KMS-11 (cell line): ENCODE results near the gene CA11.

Experiments
- H2AFZ ChIP-seq: fragments of 200-600 bp; sonication (generic); 2 replicates; pipeline ENCODE4 v1.6.1; 2016; ENCODE audit warnings: antibody characterized with exemption, mixed run types, low read depth
- H3K27ac ChIP-seq: fragments of 200-600 bp; sonication (generic); 2 replicates; pipeline ENCODE4 v1.6.1; 2016; ENCODE audit warnings: mild to moderate bottlenecking, mixed run types
- H3K27me3 ChIP-seq: fragments of 200-600 bp; sonication (generic); 2 replicates; pipeline ENCODE4 v1.6.1; 2017; ENCODE audit warnings: mild to moderate bottlenecking, low read depth, mixed run types, moderate library complexity; ENCODE audit not compliant: insufficient read depth
- H3K36me3 ChIP-seq: fragments of 200-600 bp; sonication (generic); 2 replicates; pipeline ENCODE4 v1.6.1; 2017; ENCODE audit warnings: mild to moderate bottlenecking, mixed run types; ENCODE audit not compliant: insufficient read depth
- H3K4me1 ChIP-seq: fragments of 200-600 bp; sonication (generic); 2 replicates; pipeline ENCODE4 v1.6.1; 2016; ENCODE audit warnings: mild to moderate bottlenecking, low read depth, mixed run types; ENCODE audit not compliant: poor library complexity, severe bottlenecking
- H3K4me2 ChIP-seq: fragments of 200-600 bp; sonication (generic); 2 replicates; pipeline ENCODE4 v1.7.0; 2016; ENCODE audit warnings: mild to moderate bottlenecking, mixed run types
- H3K4me3 ChIP-seq: fragments of 200-600 bp; sonication (generic); IDR thresholded peaks from 2 replicates; pipeline ENCODE4 v1.6.1; 2017; ENCODE audit warnings: low read depth, low read length, mixed read lengths; ENCODE audit not compliant: insufficient read depth
- H3K79me2 ChIP-seq: fragments of 200-600 bp; sonication (generic); 2 replicates; pipeline ENCODE4 v1.6.1; 2016; ENCODE audit warnings: low read depth, mixed run types; ENCODE audit not compliant: insufficient read depth
- H3K9ac ChIP-seq: fragments of 200-600 bp; sonication (generic); 2 replicates; pipeline ENCODE4 v1.6.1; 2016; ENCODE audit warnings: mild to moderate bottlenecking, mixed run types
- H4K20me1 ChIP-seq: fragments of 200-600 bp; sonication (generic); 2 replicates; pipeline ENCODE4 v1.6.1; 2016; ENCODE audit warnings: mild to moderate bottlenecking, mixed run types; ENCODE audit not compliant: insufficient read depth
- TF ChIP-seq, protein P1 (sequence below): fragments of 200-600 bp; sonication (generic); conservative IDR thresholded peaks from 2 replicates; pipeline ENCODE4 v1.6.1; 2017; ENCODE audit warnings: low read depth, mild to moderate bottlenecking, antibody characterized with exemption, low read length, moderate library complexity, mixed read lengths

The CA11 gene

DNA sequence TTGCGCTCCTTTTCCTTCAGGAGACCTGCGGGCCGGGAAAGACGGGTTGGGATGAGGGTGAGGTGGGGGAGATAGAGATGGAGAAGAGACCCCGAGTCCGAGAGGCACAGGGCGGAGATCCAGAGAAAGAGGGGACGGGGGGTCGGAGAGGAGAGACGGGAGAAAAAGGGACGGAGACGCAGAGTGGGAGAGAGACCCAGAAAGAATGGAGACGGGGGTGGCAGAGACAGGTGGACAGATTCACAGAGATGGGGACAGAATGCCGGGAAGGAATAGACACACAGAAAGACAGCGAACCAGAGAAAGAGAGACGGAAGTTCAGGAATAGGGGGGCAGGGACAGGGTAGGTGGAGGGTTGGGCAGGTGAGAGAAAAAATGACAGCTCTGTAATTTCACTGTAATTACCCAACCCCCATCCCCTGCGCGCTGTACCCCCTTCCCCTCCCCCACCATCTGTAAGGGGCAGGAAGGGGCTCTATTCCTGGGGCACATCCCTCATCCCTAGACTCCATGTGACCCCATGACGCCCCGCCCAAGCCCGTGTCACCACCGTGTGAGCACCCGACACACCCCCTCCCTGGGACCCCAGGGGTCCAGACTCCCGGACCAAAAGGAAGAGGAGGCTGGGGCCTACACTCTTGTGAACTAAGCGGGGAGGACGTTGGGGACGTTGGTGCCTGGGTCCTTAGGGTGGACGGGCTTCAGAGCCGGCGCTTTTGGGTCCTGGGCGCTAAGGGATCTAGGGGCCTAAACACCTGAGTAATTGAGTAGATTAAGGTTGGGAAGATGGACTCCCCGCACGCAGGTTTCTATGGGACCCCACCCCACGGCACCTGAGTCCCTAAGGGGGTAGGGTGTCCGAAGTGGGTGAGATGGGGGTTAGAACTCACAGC is 9.8 kb downstream of the CA11 start:
- H4K20me1 ChIP-seq, result no peaks in the 10 kb centered on the region
- H3K4me2 ChIP-seq, result peak overlapping the region; percentile 99
- H3K36me3 ChIP-seq, result no peaks in the 10 kb centered on the region
- H3K27me3 ChIP-seq, result no peaks in the 10 kb centered on the region; the same call in 1 of the 2 replicates
- H2AFZ ChIP-seq, result peak overlapping the region; percentile 56; the same call in 1 of the 2 replicates
- H3K79me2 ChIP-seq, result no peaks in the 10 kb centered on the region
- H3K4me1 ChIP-seq, result peaks cover 46% of the 10 kb centered on the region
- peak overlapping the region; percentile 79; the same call in 1 of the 2 replicates for H3K27ac ChIP-seq
- H3K9ac ChIP-seq, result peak overlapping the region; percentile 49; the same call in 1 of the 2 replicates
- H3K4me3 ChIP-seq, result no peak overlapping the region
- TF ChIP-seq, protein P1, sequence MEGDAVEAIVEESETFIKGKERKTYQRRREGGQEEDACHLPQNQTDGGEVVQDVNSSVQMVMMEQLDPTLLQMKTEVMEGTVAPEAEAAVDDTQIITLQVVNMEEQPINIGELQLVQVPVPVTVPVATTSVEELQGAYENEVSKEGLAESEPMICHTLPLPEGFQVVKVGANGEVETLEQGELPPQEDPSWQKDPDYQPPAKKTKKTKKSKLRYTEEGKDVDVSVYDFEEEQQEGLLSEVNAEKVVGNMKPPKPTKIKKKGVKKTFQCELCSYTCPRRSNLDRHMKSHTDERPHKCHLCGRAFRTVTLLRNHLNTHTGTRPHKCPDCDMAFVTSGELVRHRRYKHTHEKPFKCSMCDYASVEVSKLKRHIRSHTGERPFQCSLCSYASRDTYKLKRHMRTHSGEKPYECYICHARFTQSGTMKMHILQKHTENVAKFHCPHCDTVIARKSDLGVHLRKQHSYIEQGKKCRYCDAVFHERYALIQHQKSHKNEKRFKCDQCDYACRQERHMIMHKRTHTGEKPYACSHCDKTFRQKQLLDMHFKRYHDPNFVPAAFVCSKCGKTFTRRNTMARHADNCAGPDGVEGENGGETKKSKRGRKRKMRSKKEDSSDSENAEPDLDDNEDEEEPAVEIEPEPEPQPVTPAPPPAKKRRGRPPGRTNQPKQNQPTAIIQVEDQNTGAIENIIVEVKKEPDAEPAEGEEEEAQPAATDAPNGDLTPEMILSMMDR, result no peak

DNA sequence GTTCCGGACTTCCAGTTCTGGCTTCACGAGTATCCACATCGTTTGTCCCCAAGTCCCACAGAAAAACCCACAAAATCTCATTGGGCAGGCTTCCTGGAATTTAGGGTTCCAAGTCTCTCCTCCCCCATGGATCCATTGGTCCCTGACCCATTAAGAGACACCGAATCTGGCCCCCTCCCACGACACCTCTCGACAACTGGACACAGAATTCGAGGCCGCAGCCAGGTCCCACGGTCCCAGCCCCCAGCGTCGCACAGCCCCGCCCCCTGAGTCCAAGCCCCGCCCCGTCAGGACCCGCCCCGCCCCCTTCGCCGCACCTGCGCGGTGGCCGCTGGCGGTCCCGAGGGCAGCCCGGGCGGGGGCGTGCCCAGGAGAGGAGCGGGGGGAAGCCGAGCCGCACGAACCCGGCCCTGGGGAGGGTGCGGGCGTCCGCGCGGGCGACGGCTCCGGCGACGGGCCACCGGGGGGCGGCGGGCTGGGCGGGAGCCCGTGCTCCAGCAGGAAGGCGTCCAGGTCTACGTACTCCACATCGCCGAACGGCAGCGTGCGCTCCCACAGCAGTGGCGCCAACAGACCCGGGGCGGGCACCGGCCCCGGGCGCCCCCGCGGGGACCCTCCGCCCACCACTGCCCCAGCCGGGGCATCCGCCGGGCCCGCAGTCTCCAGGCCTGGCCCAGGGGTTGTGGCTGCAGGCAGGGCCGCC is 10.6 kb downstream of the CA11 start:
- TF ChIP-seq, protein P1, result no peak
- peaks cover 46% of the 10 kb centered on the region for H3K4me1 ChIP-seq

DNA sequence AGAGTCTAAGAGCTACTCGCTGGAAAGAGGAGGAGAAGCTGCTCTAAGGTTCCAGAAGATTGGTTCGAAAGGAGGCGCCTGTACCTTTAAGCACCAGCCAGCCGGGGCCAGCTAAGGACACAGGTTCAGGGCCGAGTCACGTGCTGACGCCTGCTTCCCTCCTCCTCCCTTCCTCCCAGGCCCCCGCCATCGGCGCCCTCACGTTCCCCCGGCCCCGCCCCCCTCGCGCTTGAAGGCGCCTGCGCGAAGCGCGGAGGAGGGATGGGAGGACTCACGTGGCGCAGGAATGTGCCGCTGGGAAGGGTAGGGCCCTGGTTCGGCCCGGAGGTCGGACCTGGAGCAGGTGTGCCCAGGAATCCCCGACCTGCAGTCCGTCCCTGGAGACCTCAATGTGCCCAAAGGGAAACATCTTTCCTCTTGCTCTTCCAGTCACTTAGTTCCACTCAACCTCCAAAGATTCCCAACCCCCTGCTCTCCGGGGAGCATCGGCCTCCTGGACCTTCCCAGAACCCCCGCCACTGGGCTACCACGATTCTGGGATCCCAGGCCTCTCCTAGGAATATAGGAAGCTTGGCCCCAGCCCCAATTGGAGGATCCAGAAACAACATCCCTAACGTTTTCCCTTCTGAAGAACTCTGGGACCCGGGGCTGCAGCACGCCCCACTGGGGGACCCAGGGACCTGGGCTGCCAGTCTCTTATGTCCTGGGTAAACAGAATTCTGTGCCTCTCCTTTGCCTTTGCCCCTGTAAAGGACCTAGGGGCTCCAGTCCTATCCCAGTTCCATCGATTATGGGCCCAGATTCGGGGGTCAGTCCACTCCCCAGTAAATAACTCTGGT is 11.3 kb downstream of the CA11 start:
- Histone ChIP-seq H3K9ac (peak overlapping the region; percentile 34; the same call in 1 of the 2 replicates), H3K79me2 (no peaks in the 10 kb centered on the region), H3K27ac (peak overlapping the region; percentile 62), H3K27me3 (no peaks in the 10 kb centered on the region), H3K4me2 (peak overlapping the region; percentile 92), H3K4me1 (peaks cover 46% of the 10 kb centered on the region), H3K36me3 (no peaks in the 10 kb centered on the region), H4K20me1 (no peaks in the 10 kb centered on the region), H3K4me3 (no peak overlapping the region), H2AFZ (peak overlapping the region; percentile 55; the same call in 1 of the 2 replicates)
- TF ChIP-seq, protein P1, result no peak

More for the DNA sequence above, 10.6 kb downstream of the CA11 start:
- no peaks in the 10 kb centered on the region for H4K20me1 ChIP-seq
- no peaks in the 10 kb centered on the region for H3K27me3 ChIP-seq
- H2AFZ ChIP-seq, result peak overlapping the region; percentile 55; the same call in 1 of the 2 replicates
- peak overlapping the region; percentile 99 for H3K4me2 ChIP-seq
- peak overlapping the region; percentile 62 for H3K27ac ChIP-seq
- no peaks in the 10 kb centered on the region for H3K79me2 ChIP-seq
- H3K36me3 ChIP-seq, result no peaks in the 10 kb centered on the region
- H3K4me3 ChIP-seq, result no peak overlapping the region
- peak overlapping the region; percentile 49; the same call in 1 of the 2 replicates for H3K9ac ChIP-seq

DNA sequence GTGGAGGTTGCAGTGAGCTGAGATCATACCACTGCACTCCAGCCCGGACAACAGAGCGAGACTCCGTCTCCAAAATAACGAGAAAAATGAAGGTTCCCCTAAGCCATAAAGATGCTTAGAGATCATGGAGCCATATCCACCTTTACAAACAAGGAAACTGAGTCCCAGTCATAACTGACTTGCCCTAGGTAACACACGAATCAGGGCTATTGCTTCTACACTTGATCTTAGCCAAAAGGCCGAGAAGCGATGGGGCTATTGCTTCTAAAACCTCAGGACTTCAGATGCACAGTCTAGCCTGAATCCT is 12.0 kb downstream of the CA11 start:
- H3K27me3 ChIP-seq, result no peaks in the 10 kb centered on the region
- TF ChIP-seq, protein P1, result no peak
- H3K27ac ChIP-seq, result peak overlapping the region; percentile 62
- no peaks in the 10 kb centered on the region for H3K36me3 ChIP-seq
- H3K4me1 ChIP-seq, result peaks cover 46% of the 10 kb centered on the region
- no peaks in the 10 kb centered on the region for H4K20me1 ChIP-seq
- no peak overlapping the region for H3K4me3 ChIP-seq
- peak overlapping the region; percentile 92 for H3K4me2 ChIP-seq
- H3K79me2 ChIP-seq, result no peaks in the 10 kb centered on the region
- peak overlapping the region; percentile 55; the same call in 1 of the 2 replicates for H2AFZ ChIP-seq
- H3K9ac ChIP-seq, result peak overlapping the region; percentile 1; the same call in 1 of the 2 replicates
